Heart right ventricle (tissue), 16 donors: ENCODE measurements around the gene GSTCD. TPM values are rescaled to one million over a fixed set of nuclear protein-coding genes. Genes with fewer than 3 reads are reported as not detected.
"Not testable (repeated sequence)": the region's sequence is repeated elsewhere in the genome, so short reads cannot be mapped to it uniquely, and the experiment has no call there.

ENCODE experiments used
- ATAC-seq, 8 donors: fragments of 200-7000 bp; cut with Tn5 transposase; one replicate each; pipeline ENCODE4 v1.9.1; 2020; ENCODE audit warnings: mild to moderate bottlenecking in 8 of 8, moderate library complexity in 8 of 8, moderate number of reproducible peaks in 1 of 8
- DNase-seq, 2 donors: peaks; one replicate each; pipeline ENCODE4 v3.0.0-alpha.2; 2020
- H3K27ac ChIP-seq, 10 donors: fragments of 200-600 bp; sonication (generic) in 2 of 10; one replicate each; pipeline versions ENCODE4 v1.5.0 to v1.8.0; 2020 to 2022; ENCODE audit warnings: mild to moderate bottlenecking in 3 of 10
- H3K27me3 ChIP-seq, 7 donors: fragments of 200-600 bp; one replicate each; pipeline ENCODE4 v1.8.0; 2021 to 2022; ENCODE audit warnings: mild to moderate bottlenecking in 2 of 7
- H3K36me3 ChIP-seq, 9 donors: fragments of 200-600 bp; sonication (generic) in 1 of 9; one replicate each; pipeline versions ENCODE4 v1.5.0 to v1.8.0; 2020 to 2022; ENCODE audit warnings: mild to moderate bottlenecking in 2 of 9
- H3K4me1 ChIP-seq, 9 donors: fragments of 200-600 bp; sonication (generic) in 1 of 9; one replicate each; pipeline versions ENCODE4 v1.5.0 to v1.8.0; 2020 to 2022; ENCODE audit warnings: mild to moderate bottlenecking in 4 of 9
- H3K4me3 ChIP-seq, 10 donors: fragments of 200-600 bp; sonication (generic) in 2 of 10; one replicate each; pipeline versions ENCODE4 v1.5.0 to v1.8.0; 2020 to 2022; ENCODE audit warnings: mild to moderate bottlenecking in 7 of 10, moderate library complexity in 2 of 10
- H3K9me3 ChIP-seq, 11 donors: fragments of 200-600 bp in 10 of 11; sonication (generic) in 2 of 11; one replicate each; pipeline versions ENCODE4 v1.5.0 to v1.8.0; 2013 to 2022; ENCODE audit warnings: mild to moderate bottlenecking in 2 of 11, control low read depth in 1 of 11, moderate library complexity in 1 of 11
- WGBS, 2 donors: extraction: QIAGEN DNeasy Blood & Tissue Kit; methylation state at CpG; one replicate each; pipeline ENCODE4 v1.1.7; 2013; ENCODE audit warnings: inconsistent platforms in 1 of 2; 5-methylcytosine and 5-hydroxymethylcytosine counted together
- intact Hi-C, 10 donors: fragments of 100-400 bp; cut with DNase I; formaldehyde crosslinking; loops; one replicate each; pipeline versions ENCODE4 v1.11.1 to v1.14.2; 2022
- polyA plus RNA-seq, 2 donors: library from polyadenylated mRNA; stranded (reverse); fragments of 200-250 nt; gene quantifications; one replicate each; pipeline ENCODE4 v1.2.3, GENCODE V29; 2013
- total RNA-seq, 10 donors: library from RNA; stranded (reverse); fragmentation: NEBNext Ultra II Directional in 3 of 10; extraction: Animal tissue kit (Norgen Biotek cat#: 25700) in 3 of 10; gene quantifications; one replicate each; pipeline versions ENCODE4 v1.2.1 to v1.2.4, GENCODE V29; 2021 to 2023
- TF ChIP-seq, protein P1 (sequence below), 9 donors: fragments of 200-600 bp; sonication (generic) in 2 of 9; IDR thresholded peaks; one replicate each; pipeline versions ENCODE4 v1.5.0 to v1.8.0; 2021 to 2022; ENCODE audit warnings: antibody characterized with exemption in 9 of 9, mild to moderate bottlenecking in 5 of 9, moderate library complexity in 1 of 9
- donor health status: Arrhythmogenic right ventricular cardiomyopathy.
- donor health status: ischemic (EF 13 %, LVEDD 7.1; RV severe dilation, severe dysfunction).
- donor health status: healthy with polysubstance abuse.
- donor health status: DM: no; HTN: yes; CAD: no.
- donor health status: DM: no; HTN: no; CAD: no.
- donor health status: ischemic (EF 25% LVEDD 6.9; RV normal size, moderate dysfunction).
- donor health status: ischemic (EF 25% LVEDD 5.7; RV mildly dilated, moderate dysfunction).
- donor health status: healthy.
- donor health status: DM: yes; HTN: yes; CAD: no.
- donor health status: Ischemic cardiomyopathy.
- donor health status: ischemic (EF 35%, LVEDD 5.7; RV mildly dilated, moderate dysfunction).
- donor health status: nonischemic (EF 11% LVEDD 7.7; RV severe dilation, severe dysfunction).
- donor health status: DM: yes; HTN: yes; CAD: no.
- donor health status: PGD.
- donor health status: ischemic (EF 29% LVEDD 5.4; RV normal size, mild dysfunction).
- donor health status: nonischemic (EF 23%, LVEDD 6.1; RV moderate dilation, normal function).

GSTCD gene
- total and polyA plus RNA-seq, 12 donors: 0.66 to 5.9 (median 4.3) TPM

DNA sequence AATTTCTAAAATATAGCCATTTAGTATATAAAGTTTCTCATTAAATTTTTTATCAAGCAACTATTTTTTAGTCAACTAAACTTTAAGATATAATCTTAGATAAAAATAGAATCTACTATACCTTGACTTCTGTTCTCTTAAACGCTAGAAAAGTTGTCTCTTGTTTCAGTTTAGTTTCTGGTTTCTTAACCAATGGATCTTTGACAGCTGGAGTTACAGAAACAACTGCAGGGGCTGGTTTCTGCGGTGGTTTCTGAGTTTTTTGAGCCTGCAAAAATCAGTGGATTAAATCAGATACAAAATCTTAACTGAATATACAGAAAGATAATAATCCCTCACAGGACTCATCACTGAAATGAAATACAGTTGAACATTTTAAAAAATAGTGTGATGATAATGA lies 22.0 kb upstream of the GSTCD start:
- ATAC-seq: no peak
- DNase-seq: no peak
- H3K9me3 ChIP-seq: no peaks in the 10 kb centered on the region
- no peak overlapping the region for H3K4me3 ChIP-seq
- H3K27me3 ChIP-seq: no peaks in the 10 kb centered on the region
- TF ChIP-seq, protein P1, sequence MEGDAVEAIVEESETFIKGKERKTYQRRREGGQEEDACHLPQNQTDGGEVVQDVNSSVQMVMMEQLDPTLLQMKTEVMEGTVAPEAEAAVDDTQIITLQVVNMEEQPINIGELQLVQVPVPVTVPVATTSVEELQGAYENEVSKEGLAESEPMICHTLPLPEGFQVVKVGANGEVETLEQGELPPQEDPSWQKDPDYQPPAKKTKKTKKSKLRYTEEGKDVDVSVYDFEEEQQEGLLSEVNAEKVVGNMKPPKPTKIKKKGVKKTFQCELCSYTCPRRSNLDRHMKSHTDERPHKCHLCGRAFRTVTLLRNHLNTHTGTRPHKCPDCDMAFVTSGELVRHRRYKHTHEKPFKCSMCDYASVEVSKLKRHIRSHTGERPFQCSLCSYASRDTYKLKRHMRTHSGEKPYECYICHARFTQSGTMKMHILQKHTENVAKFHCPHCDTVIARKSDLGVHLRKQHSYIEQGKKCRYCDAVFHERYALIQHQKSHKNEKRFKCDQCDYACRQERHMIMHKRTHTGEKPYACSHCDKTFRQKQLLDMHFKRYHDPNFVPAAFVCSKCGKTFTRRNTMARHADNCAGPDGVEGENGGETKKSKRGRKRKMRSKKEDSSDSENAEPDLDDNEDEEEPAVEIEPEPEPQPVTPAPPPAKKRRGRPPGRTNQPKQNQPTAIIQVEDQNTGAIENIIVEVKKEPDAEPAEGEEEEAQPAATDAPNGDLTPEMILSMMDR (IDR thresholded peaks at IDR 0.05): no peak
- no peak overlapping the region for H3K27ac ChIP-seq
- peaks cover 0 to 100% (median 44%) of the 10 kb centered on the region in 9 donors for H3K36me3 ChIP-seq
- 93 to 96% methylated on average over 2 of the region's 2 CpGs for WGBS, 2 donors
- H3K4me1 ChIP-seq: no peaks in the 10 kb centered on the region
- intact Hi-C loops: no loop called here

DNA sequence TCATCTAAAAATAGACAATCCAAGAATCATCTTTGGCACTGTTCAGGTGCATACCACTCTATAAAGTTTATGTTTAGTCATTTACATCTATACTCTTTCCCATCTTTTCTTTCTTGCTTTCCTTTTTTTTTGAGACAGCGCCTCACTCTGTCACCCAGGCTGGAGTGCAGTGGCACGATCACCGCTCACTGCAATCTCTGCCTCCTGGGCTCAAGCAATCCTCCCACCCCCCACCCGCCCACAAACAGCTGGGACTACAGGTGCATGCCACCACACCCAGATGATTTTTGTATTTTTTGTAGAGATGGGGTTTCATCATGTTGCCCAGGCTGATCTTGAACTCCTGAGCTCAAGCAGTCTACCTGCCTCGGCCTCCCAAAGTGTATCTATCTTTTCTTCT lies 13.8 kb upstream of the GSTCD start:
- H3K27me3 ChIP-seq, H3K9me3 ChIP-seq, H3K27ac ChIP-seq, intact Hi-C loops, ATAC-seq, H3K4me1 ChIP-seq, DNase-seq, H3K4me3 ChIP-seq: not testable (repeated sequence)
- H3K36me3 ChIP-seq: peaks cover 0 to 100% (median 40%) of the 10 kb centered on the region in 9 donors
- WGBS, 2 donors: 93 to 96% methylated on average over 5 of the region's 5 CpGs

DNA sequence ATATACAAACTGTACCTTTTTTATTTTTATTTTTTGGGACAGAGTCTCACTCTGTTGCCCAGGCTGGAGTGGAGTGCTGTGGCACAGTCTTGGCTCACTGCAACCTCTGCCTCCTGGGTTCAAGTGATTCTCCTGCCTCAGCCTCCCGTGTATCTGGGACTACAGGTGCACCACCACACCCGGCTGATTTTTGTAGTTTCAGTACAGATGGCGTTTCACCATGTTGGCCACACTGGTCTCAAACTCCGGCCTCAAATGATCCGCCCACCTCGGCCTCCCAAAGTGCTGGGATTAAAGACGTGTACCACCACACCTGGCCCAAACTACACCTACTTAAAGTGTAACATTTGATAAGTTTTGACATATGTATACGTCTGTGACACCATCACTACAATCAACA lies 12.8 kb upstream of the GSTCD start:
- peaks cover 0 to 95% (median 41%) of the 10 kb centered on the region in 9 donors for H3K36me3 ChIP-seq
- WGBS, 2 donors: 90% methylated on average over 8 of the region's 8 CpGs
- H3K4me1 ChIP-seq, H3K27ac ChIP-seq, ATAC-seq, H3K27me3 ChIP-seq, H3K9me3 ChIP-seq, H3K4me3 ChIP-seq, DNase-seq, intact Hi-C loops: not testable (repeated sequence)

DNA sequence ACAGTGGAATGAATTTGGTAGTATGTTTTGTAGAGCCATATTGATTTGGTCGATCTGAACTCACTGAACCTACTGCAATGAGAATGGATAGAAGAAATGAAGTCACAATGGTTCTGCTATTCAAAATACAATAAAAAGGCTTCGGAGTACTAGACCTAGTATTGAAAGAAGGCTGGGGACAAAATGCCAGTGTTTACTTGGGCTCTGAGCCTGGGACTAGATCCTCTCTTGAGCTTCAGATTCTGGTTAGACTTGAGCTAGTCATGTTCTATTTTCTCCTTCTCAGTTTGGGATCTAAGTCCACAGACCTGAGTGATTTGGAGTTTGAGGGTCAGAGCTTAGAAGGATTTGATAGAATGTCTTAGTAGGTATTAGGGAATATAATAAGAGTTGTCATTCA lies 10.0 kb upstream of the GSTCD start:
- no peak for ATAC-seq
- no peak overlapping the region for H3K27ac ChIP-seq
- H3K4me1 ChIP-seq: no peaks in the 10 kb centered on the region
- no peak overlapping the region for H3K4me3 ChIP-seq
- no peaks in the 10 kb centered on the region for H3K27me3 ChIP-seq
- no peak for DNase-seq
- whole genome bisulfite sequencing, 2 donors: 91 to 94% methylated on average over 2 of the region's 2 CpGs
- intact Hi-C loops: no loop called here
- H3K9me3 ChIP-seq: no peaks in the 10 kb centered on the region
- TF ChIP-seq, protein P1 (IDR thresholded peaks at IDR 0.05): no peak
- peaks cover 0 to 73% (median 23%) of the 10 kb centered on the region in 9 donors for H3K36me3 ChIP-seq

DNA sequence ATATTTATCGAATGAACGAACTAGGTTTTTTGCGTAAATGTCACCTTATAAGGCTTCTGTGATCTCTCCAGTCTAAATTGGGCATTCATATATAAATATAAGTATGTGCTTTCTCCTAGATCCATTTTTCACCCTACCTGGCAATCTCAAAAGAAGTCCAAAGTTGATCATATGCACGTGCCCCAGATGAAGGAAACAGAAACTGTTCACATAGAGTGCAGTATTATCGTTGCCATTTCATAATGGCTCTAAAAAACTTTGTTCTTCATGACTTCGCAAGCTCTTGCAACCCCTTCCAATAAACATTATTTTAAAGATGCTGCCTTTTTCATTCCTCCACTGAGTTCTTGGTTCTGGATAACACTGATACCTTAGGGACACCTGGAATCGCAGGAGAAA lies 803 bp upstream of the GSTCD start:
- TF ChIP-seq, protein P1 (IDR thresholded peaks at IDR 0.05): no peak
- 24 to 27% methylated on average over 7 of the region's 7 CpGs for WGBS, 2 donors
- Histone ChIP-seq H3K36me3 (peaks cover 0 to 15% (median 0%) of the 10 kb centered on the region in 9 donors), H3K9me3 (no peaks in the 10 kb centered on the region), H3K4me1 (peaks cover 0 to 38% (median 26%) of the 10 kb centered on the region in 9 donors), H3K4me3 (peak overlapping the region; percentile 68 to 98 (median 86)), H3K27me3 (no peaks in the 10 kb centered on the region), H3K27ac (peak overlapping the region in 8 of 10 donors; percentile 77 to 92 (median 86))
- ATAC-seq: no peak
- intact Hi-C loops: loop anchor here in 2 of 10 donors (10.0 kb wide), 1 partner anchor 563 kb away; the partner anchor contains the start of gene TET2 (in 2 of the 2)
- DNase-seq: no peak
